ENCODE measurements around the gene AK9. TPM values are rescaled to one million over a fixed set of nuclear protein-coding genes. Genes with fewer than 3 reads are reported as not detected.

Gene AK9
- total and polyA plus RNA-seq, 9 of the 15 experiments (the other 6 are each of a cell fraction or from before 2014, with no cell fraction given): 0.59 to 1.9 (median 1.2) TPM

GRCh38 chr6:109473120-109473519 lies 217.9 kb downstream of the AK9 start:
- H3K27ac ChIP-seq (ENCODE audit: extremely low read depth, low read depth, low read length): no peak overlapping the region
- no peaks in the 10 kb centered on the region for H3K9me3 ChIP-seq (replicated peaks; ENCODE audit: control insufficient read depth, insufficient read depth, low read depth, low read length)
- no peaks in the 10 kb centered on the region for H3K27me3 ChIP-seq (ENCODE audit: control insufficient read depth in 2 of 2, insufficient read depth in 2 of 2, low read length in 2 of 2)
- FAIRE-seq (no peak), ATAC-seq (no peak), DNase-seq (ENCODE audit: extremely low read depth in 1 of 4, low spot score in 3 of 4) (no peak)
- WGBS (ENCODE audit: insufficient coverage, low coverage, missing lambda C conversion rate): 97% methylated on average over 3 of the region's 3 CpGs
- no peak overlapping the region for H3K4me3 ChIP-seq
- no peak overlapping the region for H3K4me2 ChIP-seq (ENCODE audit: insufficient read depth, low read length)
- H2AFZ ChIP-seq (ENCODE audit: low read depth, low read length): no peak overlapping the region
- POLR2A ChIA-PET: no interaction called here
- no TSS peak for BruUV-seq (replicated peaks)
- CTCF ChIA-PET (ENCODE audit: low intra/inter-chr PET ratio): no interaction called here
- peaks cover 19% of the 10 kb centered on the region for H3K79me2 ChIP-seq (ENCODE audit: control insufficient read depth, insufficient read depth, low read length)
- peaks cover 4 to 5% of the 10 kb centered on the region in 2 experiments; a peak in 3 of 5 replicates for H3K4me1 ChIP-seq (replicated peaks in 1 of 2; ENCODE audit: control insufficient read depth in 2 of 2, insufficient read depth in 2 of 2, low read length in 2 of 2)
- intact Hi-C loops (cut with micrococcal nuclease) (no loop called here), in situ Hi-C loops (cut with MboI) (no loop called here)
- 0 out of 2 replicates have a peak, but pooled peaks cover 3% of the 10 kb centered on the region for H4K20me1 ChIP-seq (replicated peaks; ENCODE audit: control insufficient read depth, insufficient read depth, low read length)
- no peak overlapping the region for H3K9ac ChIP-seq (ENCODE audit: insufficient read depth in 1 of 2, low read depth in 2 of 2, low read length in 2 of 2)
- H3K36me3 ChIP-seq (ENCODE audit: control insufficient read depth, insufficient read depth, low read length): peaks cover 96% of the 10 kb centered on the region
- peaks cover 3% of the 10 kb centered on the region for H3K9me1 ChIP-seq (ENCODE audit: control insufficient read depth, insufficient read depth, low read length)
- TF ChIP-seq, protein P1, sequence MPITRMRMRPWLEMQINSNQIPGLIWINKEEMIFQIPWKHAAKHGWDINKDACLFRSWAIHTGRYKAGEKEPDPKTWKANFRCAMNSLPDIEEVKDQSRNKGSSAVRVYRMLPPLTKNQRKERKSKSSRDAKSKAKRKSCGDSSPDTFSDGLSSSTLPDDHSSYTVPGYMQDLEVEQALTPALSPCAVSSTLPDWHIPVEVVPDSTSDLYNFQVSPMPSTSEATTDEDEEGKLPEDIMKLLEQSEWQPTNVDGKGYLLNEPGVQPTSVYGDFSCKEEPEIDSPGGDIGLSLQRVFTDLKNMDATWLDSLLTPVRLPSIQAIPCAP (CRISPR knock-in tag; IDR thresholded peaks at IDR 0.05; ENCODE audit: borderline replicate concordance): no peak
- TF ChIP-seq JUND (IDR thresholded peaks at IDR 0.05; ENCODE audit: borderline replicate concordance, low read depth, low read length) (no peak), JUND (tag; IDR thresholded peaks at IDR 0.05; ENCODE audit: borderline replicate concordance, low read depth, low read length) (no peak), TFAM (CRISPR knock-in tag; conservative IDR thresholded peaks at IDR 0.05) (no peak), ETV6 (IDR thresholded peaks at IDR 0.05; ENCODE audit: borderline replicate concordance in 1 of 2, low read depth in 2 of 2, low read length in 1 of 2) (no peak), ETV6 (CRISPR knock-in tag; IDR thresholded peaks at IDR 0.05; ENCODE audit: borderline replicate concordance) (no peak), ZFP30 (CRISPR knock-in tag; IDR thresholded peaks at IDR 0.05; ENCODE audit: borderline replicate concordance) (no peak), BRF1 (IDR thresholded peaks at IDR 0.05; ENCODE audit: borderline replicate concordance, extremely low read depth, insufficient read length) (no peak), NFYB (IDR thresholded peaks at IDR 0.05; ENCODE audit: extremely low read depth, insufficient read length) (no peak), TGIF2 (CRISPR knock-in tag; IDR thresholded peaks at IDR 0.05) (no peak), ZNF766 (CRISPR knock-in tag; conservative IDR thresholded peaks at IDR 0.05) (no peak), HINFP (tag; conservative IDR thresholded peaks at IDR 0.05; ENCODE audit: low read depth) (no peak), NR3C1 (CRISPR knock-in tag; IDR thresholded peaks at IDR 0.05) (no peak)
- TF ChIP-seq, protein P2, sequence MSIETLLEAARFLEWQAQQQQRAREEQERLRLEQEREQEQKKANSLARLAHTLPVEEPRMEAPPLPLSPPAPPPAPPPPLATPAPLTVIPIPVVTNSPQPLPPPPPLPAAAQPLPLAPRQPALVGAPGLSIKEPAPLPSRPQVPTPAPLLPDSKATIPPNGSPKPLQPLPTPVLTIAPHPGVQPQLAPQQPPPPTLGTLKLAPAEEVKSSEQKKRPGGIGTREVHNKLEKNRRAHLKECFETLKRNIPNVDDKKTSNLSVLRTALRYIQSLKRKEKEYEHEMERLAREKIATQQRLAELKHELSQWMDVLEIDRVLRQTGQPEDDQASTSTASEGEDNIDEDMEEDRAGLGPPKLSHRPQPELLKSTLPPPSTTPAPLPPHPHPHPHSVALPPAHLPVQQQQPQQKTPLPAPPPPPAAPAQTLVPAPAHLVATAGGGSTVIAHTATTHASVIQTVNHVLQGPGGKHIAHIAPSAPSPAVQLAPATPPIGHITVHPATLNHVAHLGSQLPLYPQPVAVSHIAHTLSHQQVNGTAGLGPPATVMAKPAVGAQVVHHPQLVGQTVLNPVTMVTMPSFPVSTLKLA (conservative IDR thresholded peaks at IDR 0.05): no peak
- TF ChIP-seq, protein P3, sequence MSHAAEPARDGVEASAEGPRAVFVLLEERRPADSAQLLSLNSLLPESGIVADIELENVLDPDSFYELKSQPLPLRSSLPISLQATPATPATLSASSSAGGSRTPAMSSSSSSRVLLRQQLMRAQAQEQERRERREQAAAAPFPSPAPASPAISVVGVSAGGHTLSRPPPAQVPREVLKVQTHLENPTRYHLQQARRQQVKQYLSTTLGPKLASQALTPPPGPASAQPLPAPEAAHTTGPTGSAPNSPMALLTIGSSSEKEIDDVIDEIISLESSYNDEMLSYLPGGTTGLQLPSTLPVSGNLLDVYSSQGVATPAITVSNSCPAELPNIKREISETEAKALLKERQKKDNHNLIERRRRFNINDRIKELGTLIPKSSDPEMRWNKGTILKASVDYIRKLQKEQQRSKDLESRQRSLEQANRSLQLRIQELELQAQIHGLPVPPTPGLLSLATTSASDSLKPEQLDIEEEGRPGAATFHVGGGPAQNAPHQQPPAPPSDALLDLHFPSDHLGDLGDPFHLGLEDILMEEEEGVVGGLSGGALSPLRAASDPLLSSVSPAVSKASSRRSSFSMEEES (CRISPR knock-in tag; IDR thresholded peaks at IDR 0.05): no peak

All from K562 (cell line).